EL (cell line): ENCODE measurements around the gene CCNYL1.
A peak's percentile ranks its signal among the peaks of the same experiment; 100 is the strongest.

Experiments used
- DNase-seq: peaks from one replicate; pipeline ENCODE4 v3.0.0-alpha.2; 2016

The CCNYL1 gene

GRCh38 chr2:207767461-207768167 lies 56.2 kb downstream of the CCNYL1 start:
- DNase-seq = peak; percentile 18

- peak; percentile 58 for DNase-seq
Measured at GRCh38 chr2:207768168-207768865, 56.9 kb downstream of the CCNYL1 start.

DNA sequence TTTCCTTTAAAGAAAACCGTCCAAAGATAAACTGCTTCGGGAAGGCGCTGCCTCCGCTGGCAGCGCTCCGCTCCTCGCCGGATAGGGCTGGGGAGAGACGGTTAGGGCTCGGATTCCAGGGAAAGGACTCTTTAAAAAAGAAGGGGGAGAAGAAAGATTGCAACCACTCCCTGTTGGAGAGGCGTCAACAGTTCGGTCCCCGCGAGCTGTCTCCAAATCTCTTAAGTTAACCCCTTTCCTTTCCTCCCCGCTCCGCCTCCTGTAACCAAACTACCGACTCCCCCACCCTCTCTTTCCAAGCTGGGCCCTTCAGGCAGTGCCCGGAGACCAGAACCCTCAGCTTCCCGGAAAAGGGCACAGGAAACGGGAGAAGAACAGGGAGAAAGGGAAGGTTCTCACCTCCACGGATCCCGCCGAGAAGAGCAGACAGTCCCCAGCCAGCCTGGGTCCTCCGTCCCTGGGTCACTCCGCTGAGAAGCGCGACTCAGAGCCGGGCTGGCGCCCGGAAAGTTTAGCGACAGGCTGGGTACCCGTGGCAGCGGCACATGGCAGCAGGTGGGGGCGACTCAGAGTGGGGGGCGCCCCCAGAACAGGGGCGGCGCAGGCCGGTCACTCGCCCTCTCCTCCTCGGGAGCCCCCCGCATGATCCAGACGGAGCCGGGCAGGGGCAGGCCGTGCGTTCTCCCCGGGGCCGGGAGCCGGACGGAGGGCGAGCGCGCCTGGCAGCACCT lies 57.6 kb downstream of the CCNYL1 start:
- DNase-seq = no peak

DNA sequence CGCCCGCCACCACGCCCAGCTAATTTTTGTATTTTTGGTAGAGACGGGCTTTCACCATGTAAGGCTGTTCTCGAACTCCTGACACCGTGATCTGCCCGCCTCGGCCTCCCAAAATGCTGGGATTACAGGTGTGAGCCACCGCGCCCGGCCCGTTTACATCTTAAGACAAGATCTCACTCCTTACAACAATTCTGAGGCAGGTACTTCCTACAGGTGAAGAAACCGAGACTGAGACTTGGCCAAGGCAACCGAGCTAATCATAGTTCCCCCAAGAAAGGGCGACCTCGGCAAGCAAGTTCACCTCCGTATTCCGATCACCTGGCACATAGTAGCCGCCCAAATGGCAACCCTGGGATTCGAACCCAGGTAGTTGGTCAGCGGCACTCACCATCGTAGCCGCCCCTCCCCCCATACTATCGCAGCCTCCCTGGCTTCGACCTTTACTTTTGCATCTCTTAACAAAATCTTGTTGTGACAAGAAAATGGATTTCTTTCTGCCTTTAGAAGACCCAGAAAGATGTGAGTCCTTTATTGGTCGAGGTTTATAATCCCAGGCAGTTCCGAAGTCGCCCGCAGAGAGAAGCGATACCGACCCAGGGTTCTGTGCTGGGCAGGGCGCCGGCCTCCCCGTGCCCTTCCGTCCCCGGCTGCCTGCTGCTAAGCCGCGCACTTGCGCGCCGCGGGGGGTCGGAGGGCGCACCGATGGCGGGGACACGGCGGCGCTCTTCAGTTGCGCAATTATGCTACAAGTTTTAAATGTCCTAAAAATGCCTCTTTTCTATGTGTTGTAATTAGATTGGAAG lies 59.4 kb downstream of the CCNYL1 start:
- peak; percentile 20 for DNase-seq

GRCh38 chr2:207771421-207771820 lies 60.0 kb downstream of the CCNYL1 start:
- no peak for DNase-seq

DNA sequence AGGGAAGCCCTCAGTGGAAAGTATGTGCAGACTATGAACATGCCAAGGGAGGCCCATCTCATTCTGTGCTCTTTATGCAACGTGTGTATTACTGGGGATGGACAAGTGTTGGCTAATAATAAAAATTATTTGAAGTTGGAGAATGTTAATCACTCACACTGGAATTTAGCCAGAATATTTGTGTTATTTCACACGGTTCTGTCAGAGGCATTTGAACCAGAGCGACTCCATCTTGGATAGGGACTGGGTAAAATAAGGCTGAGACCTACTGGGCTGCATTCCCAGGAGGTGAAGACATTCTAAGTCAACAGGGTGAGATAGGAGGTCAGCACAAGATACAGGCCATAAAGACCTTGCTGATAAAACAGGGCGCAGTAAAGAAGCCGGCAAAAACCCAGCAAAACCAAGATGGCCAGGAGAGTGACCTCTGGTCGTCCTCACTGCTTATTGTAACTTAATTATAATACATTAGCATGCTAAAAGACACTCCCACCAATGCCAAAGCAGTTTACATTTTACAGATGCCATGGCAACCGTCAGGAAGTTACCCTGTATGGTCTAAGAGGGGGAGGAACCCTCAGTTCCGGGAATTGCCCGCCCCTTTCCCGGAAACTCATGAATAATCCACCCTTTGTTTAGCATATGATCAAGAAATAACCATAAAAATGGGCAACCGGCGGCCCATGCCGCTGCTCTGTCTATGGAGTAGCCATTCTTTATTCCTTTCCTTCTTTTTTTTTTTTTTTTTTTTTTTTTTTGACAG lies 60.8 kb downstream of the CCNYL1 start:
- DNase-seq = no peak

DNA sequence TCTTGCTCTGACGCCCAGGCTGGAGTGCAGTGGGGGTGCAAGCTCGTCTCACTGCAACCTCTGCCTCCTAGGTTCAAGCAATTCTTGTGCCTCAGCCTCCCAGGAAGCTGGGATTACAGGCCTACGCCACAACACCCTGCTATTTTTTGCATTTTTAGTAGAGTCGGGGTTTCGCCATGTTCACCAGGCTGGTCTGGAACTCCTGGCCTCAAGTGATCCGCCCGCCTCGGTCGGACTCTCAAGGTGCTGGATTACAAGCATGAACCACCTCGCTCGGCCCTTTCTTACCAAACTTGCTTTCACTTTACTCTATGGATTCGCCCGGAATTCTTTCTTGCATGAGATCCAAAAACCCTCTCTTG lies 61.4 kb downstream of the CCNYL1 start:
- no peak for DNase-seq

DNA sequence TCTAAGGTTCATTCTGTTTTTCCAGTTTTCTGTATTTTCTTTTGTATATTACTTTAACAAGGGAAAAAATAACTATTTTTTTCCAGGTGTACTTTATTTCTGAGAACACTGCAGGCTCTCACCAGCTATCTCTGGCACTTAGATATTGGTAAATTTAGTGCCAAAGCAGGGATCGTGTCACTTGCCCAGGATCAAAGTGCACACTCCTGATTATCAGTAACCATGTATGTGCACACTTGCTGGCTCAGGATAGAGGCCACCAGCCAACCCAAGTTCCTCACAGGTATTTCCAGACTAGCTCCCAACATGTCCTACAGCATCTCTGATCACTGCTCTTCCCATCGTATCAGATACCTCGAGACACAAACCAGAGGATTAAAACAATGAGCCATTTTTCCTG lies 64.0 kb downstream of the CCNYL1 start:
- DNase-seq = no peak

DNA sequence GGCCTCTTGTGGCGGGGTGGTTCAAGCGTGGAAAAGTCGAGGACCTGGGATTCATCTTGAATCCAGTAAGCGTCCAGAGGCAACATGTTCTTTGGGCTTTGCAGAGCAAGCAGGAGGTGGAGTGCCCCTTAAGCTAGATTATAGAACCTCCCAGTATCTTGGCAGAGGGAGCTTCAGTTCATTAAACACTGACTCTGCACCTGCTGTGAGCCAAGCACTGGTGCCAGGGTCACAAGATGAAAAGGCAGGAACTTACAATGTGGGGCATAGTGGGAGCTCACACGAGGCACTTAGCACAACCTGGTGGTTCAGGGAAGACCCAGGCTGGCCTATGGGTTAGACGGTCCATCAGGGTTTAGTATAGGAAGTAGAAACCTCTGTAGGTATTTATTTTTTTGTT lies 65.7 kb downstream of the CCNYL1 start:
- DNase-seq = no peak

GRCh38 chr2:207778298-207778882 lies 67.0 kb downstream of the CCNYL1 start:
- no peak for DNase-seq

DNA sequence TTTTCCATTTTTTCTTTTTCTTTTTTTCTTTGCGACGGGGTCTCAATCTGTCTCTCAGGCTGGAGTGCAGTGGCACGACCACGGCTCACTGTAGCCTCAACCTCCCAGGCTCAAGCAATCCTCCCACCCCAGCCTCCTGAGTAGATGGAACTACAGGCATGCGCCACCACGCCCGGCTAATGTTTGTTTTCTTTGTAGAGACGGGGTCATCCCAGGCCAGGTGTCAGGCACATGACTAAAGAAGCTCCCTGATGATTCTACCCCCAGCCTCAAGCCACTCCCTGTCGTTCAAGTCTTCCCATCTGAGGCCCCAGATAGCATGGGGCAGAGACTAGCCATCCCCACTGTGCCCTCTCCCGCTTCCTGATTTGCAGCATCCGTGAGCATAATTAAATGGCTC lies 68.1 kb downstream of the CCNYL1 start:
- no peak for DNase-seq

GRCh38 chr2:207782238-207783030 lies 71.0 kb downstream of the CCNYL1 start:
- DNase-seq = no peak

GRCh38 chr2:207783514-207783913 lies 72.1 kb downstream of the CCNYL1 start:
- no peak for DNase-seq

DNA sequence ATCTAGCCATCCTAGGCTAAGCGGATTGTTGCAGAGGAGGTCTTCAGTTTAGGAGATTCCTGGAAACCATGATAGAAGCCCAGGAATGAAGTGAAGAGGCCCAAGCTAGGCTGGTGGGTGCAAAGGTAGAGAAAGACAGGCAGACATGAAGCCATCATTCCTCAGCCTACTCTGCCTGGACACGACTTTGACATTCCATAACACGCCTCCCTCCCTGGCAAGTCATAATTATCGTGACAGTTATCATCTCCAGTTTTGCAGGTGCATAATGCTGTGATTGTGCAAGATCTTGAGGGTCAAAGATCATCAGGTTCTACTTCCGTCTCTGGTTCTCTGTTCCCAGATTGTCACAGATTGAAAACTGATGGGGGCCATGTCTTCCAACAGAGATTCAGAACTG lies 73.5 kb downstream of the CCNYL1 start:
- DNase-seq = no peak

DNA sequence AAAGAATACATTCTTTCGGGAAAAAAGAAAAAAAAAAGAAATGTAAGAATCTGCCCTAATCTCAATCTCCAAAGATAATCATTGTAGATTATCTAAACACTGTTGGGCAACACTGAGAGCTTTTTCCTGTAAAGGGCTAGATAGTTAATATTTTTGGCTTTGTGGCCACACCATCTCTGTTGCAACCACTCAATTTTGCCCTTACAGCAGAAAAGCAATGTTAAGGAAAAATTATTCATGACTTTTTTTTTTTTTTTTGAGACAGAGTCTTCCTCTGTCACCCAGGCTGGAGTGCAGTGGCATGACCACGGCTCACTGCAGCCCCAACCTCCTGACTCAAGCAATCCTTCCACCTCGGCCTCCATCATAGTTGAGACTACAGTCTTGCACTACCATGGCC lies 75.6 kb downstream of the CCNYL1 start:
- no peak for DNase-seq

DNA sequence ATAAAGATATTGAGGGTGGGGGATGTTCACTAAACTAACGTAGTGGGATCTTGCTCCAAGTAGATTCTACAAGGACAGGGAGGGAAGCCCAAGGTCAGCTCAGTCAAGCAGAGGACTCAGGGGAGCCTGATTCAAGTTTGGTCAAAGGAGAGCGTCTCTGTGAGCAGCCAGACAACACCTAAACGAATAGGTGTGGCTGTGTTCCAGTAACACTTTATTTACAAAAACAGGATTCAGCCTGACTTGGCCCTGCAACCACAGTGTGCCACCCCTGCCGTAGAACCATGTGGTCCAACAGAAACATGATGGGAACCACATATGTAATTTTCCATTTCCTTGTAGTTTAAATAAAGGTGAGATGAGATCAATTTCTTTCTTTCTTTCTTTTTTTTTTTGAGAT lies 76.4 kb downstream of the CCNYL1 start:
- DNase-seq = no peak

GRCh38 chr2:207790898-207791297 lies 79.5 kb downstream of the CCNYL1 start:
- no peak for DNase-seq

DNA sequence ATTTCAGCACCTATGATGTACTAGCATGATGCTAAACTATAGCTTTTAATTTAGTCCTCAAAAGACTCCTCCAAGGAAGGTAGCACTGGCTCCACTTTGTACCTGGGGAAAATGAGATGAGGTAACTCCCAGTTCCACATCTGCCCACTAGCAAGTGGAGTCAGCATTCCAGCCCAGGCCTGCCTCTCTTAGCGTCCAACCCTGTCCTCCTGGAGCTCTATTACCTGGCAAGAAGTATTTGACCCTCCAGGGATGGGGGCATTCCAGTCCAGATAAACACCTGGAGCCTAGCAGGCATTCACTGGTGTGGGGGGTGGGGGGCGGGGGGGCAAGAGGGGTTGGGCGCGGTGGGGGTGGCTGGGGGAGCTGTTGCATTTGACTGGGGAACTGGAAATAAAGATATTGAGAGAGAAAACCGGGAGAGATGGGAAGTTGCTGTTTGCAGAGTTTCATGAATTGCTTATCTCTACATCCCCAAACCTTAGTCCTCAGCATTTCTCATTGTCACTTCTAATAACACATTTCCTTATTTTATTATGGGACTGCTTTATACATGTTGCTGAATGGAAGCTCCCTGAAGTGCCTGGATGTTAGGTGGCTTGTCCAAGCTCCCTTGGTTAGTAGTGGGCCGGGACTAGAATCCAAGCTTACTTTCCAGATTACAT lies 80.3 kb downstream of the CCNYL1 start:
- no peak for DNase-seq

DNA sequence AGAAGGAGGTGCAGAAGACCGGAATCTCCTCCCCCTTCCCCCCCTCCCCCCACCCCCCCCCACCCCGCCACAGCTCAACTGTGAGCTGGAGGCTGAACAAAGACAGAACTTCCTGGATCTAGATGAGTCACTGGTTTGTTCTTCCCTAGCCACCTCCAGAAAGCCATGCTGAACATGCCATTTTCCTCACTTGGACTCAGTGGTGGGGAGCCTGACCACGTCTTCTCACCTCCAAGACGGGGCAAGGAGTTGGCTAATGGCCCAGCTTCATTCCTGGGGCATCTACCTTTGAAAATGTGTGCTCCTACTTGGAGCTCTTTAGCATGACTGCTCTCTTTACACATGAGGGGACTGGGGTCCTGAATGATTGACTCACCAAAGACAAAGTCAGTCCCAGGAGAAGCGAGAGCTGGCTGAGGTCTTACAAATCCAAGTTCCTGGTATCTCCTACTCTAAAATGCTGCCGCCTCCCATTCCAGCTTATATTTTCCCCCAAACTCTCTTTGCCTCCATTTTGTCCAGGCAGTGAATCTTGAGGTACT lies 80.9 kb downstream of the CCNYL1 start:
- DNase-seq = peak; percentile 67
